Measurements from ENCODE around the gene C12orf76. TPM values are rescaled to one million over a fixed set of nuclear protein-coding genes. Genes with fewer than 3 reads are reported as not detected.
A peak's percentile ranks its signal among the peaks of the same experiment; 100 is the strongest.

C12orf76 gene
- total RNA-seq = 29.3 and 31.6 TPM in 2 replicates
- long read RNA-seq, transcript C12orf76-208 (3 exons, 496 nt) = major isoform, 33 of 129 reads
- long read RNA-seq, transcript C12orf76-203 (2 exons, 1,755 nt) = minor isoform, 5 of 129 reads
- long read RNA-seq, partial matches to known transcripts = 89 of 129 reads
- long read RNA-seq, other reads (novel, unspliced or antisense) = 1 of 129 reads

GRCh38 chr12:110048242-110049027 lies at the start of gene C12orf76:
TSS of gene C12orf76 (minus strand) at chr12:110048522. CDS start at chr12:110048495, 27 bp downstream.
- peaks cover 1% of the 10 kb centered on the region for H3K36me3 Mint-ChIP-seq (ENCODE audit: insufficient read depth)
- H3K9me3 Mint-ChIP-seq (ENCODE audit: low read depth) = no peaks in the 10 kb centered on the region
- H3K27me3 Mint-ChIP-seq = no peaks in the 10 kb centered on the region
- H3K4me3 Mint-ChIP-seq (ENCODE audit: low read depth) = peak within 1 kb of the TSS; percentile 81
- DNase-seq (ENCODE audit: low spot score, unreplicated experiment) = peak; percentile 48
- peak within 1 kb of the TSS; percentile 56 for H3K27ac Mint-ChIP-seq
- H3K4me1 Mint-ChIP-seq (ENCODE audit: low read depth) = peaks cover 17% of the 10 kb centered on the region
- no peak for TF ChIP-seq CTCF (IDR thresholded peaks at IDR 0.05; ENCODE audit: unreplicated experiment)

GRCh38 chr12:110093631-110094311 lies 45.4 kb upstream of the C12orf76 start:
- Mint-ChIP-seq H3K27me3 (peaks cover 3% of the 10 kb centered on the region), H3K27ac (no peak overlapping the region), H3K4me3 (ENCODE audit: low read depth) (no peak overlapping the region), H3K36me3 (ENCODE audit: insufficient read depth) (no peaks in the 10 kb centered on the region), H3K9me3 (ENCODE audit: low read depth) (no peaks in the 10 kb centered on the region), H3K4me1 (ENCODE audit: low read depth) (peaks cover 9% of the 10 kb centered on the region)
- no peak for DNase-seq (ENCODE audit: low spot score, unreplicated experiment)
- TF ChIP-seq CTCF (IDR thresholded peaks at IDR 0.05; ENCODE audit: unreplicated experiment) = no peak

GRCh38 chr12:110091136-110091711 lies 42.9 kb upstream of the C12orf76 start:
- no peak overlapping the region for H3K4me3 Mint-ChIP-seq (ENCODE audit: low read depth)
- H3K27ac Mint-ChIP-seq = peak overlapping the region; percentile 24
- no peaks in the 10 kb centered on the region for H3K36me3 Mint-ChIP-seq (ENCODE audit: insufficient read depth)
- no peak for TF ChIP-seq CTCF (IDR thresholded peaks at IDR 0.05; ENCODE audit: unreplicated experiment)
- no peaks in the 10 kb centered on the region for H3K9me3 Mint-ChIP-seq (ENCODE audit: low read depth)
- H3K4me1 Mint-ChIP-seq (ENCODE audit: low read depth) = peaks cover 9% of the 10 kb centered on the region
- no peak for DNase-seq (ENCODE audit: low spot score, unreplicated experiment)
- H3K27me3 Mint-ChIP-seq = peaks cover 6% of the 10 kb centered on the region

- DNase-seq (ENCODE audit: low spot score, unreplicated experiment) = no peak
- Mint-ChIP-seq H3K27ac (peak overlapping the region; percentile 24), H3K36me3 (ENCODE audit: insufficient read depth) (no peaks in the 10 kb centered on the region), H3K9me3 (ENCODE audit: low read depth) (no peaks in the 10 kb centered on the region), H3K4me1 (ENCODE audit: low read depth) (peaks cover 9% of the 10 kb centered on the region), H3K27me3 (peaks cover 6% of the 10 kb centered on the region), H3K4me3 (ENCODE audit: low read depth) (no peak overlapping the region)
- no peak for TF ChIP-seq CTCF (IDR thresholded peaks at IDR 0.05; ENCODE audit: unreplicated experiment)
Observed at GRCh38 chr12:110090266-110091135, 42.2 kb upstream of the C12orf76 start.
